B cell (primary cell): ENCODE data around the gene CCND1. TPM values are rescaled to one million over a fixed set of nuclear protein-coding genes. Genes with fewer than 3 reads are reported as not detected.

Experiments used
- ATAC-seq: fragments of 200-7000 bp; cut with Tn5 transposase; one replicate; pipeline ENCODE4 v1.10.0; 2021; ENCODE audit warnings: low read depth, mild to moderate bottlenecking, moderate number of reproducible peaks, moderate library complexity
- CTCF ChIA-PET: fragments of 350-600 bp; sonication (Branson Sonifier 250); formaldehyde crosslinking; loops from one replicate; lab custom pipeline; 2021; ENCODE audit warnings: antibody characterized with exemption, inconsistent platforms; lab: Charles Lee
- POLR2A ChIA-PET: fragments of 350-600 bp; sonication (Branson Sonifier 250); formaldehyde crosslinking; loops from one replicate; lab custom pipeline; 2021; ENCODE audit warnings: antibody characterized with exemption; lab: Charles Lee
- DNase-seq: peaks from one replicate; pipeline ENCODE4 v3.0.0; 2013
- H2AFZ ChIP-seq: 2 replicates; pipeline ENCODE4 v1.6.1; 2012; ENCODE audit warnings: mild to moderate bottlenecking, low read depth, low read length; ENCODE audit not compliant: insufficient read depth, poor library complexity, severe bottlenecking
- H3K27ac ChIP-seq, 2 donors: 1 replicate in 1 of 2; 2 replicates in 1 of 2; pipeline ENCODE4 v1.5.1; 2012 to 2013; ENCODE audit warnings: low read length in 2 of 2, mild to moderate bottlenecking in 2 of 2, moderate library complexity in 1 of 2
- H3K27me3 ChIP-seq, 4 experiments: fragments of 200-600 bp in 1 of 4; sonication (generic) in 1 of 4; replicated peaks in 1 of 4; 1 replicate in 2 of 4; 2 replicates in 2 of 4; pipeline versions ENCODE4 v1.6.1 to v1.7.0; 2013 to 2016; ENCODE audit warnings: low read length in 3 of 4, mild to moderate bottlenecking in 2 of 4, mixed read lengths in 1 of 4, moderate library complexity in 1 of 4; ENCODE audit not compliant: insufficient read depth in 4 of 4, control insufficient read depth in 3 of 4; ENCODE audit errors: control extremely low read depth in 1 of 4
- H3K36me3 ChIP-seq, 2 experiments: replicated peaks in 1 of 2; 1 replicate in 1 of 2; 2 replicates in 1 of 2; pipeline versions ENCODE4 v1.6.1 to v1.7.1; 2013; ENCODE audit warnings: low read length in 1 of 2; ENCODE audit not compliant: insufficient read depth in 2 of 2, control insufficient read depth in 1 of 2; ENCODE audit errors: control extremely low read depth in 1 of 2, extremely low read depth in 1 of 2
- H3K4me1 ChIP-seq, 2 donors: fragments of 200-600 bp in 1 of 2; sonication (generic) in 1 of 2; 1 replicate in 1 of 2; 2 replicates in 1 of 2; pipeline versions ENCODE4 v1.5.1 to v1.6.1; 2013 to 2017; ENCODE audit warnings: low read length in 2 of 2; ENCODE audit not compliant: control insufficient read depth in 2 of 2, insufficient read depth in 2 of 2
- H3K4me2 ChIP-seq: replicated peaks from 2 replicates; pipeline ENCODE3; 2012; ENCODE audit warnings: mild to moderate bottlenecking, low read depth, low read length; ENCODE audit not compliant: poor library complexity, severe bottlenecking
- H3K4me3 ChIP-seq, 5 experiments: fragments of 200-600 bp in 1 of 5; sonication (generic) in 1 of 5; 1 replicate in 3 of 5; 2 replicates in 2 of 5; pipeline versions ENCODE4 v1.5.1 to v1.7.0; 2011 to 2016; ENCODE audit warnings: low read length in 4 of 5, mild to moderate bottlenecking in 4 of 5, low read depth in 2 of 5, control low read depth in 1 of 5, moderate library complexity in 1 of 5; ENCODE audit not compliant: insufficient read depth in 1 of 5; ENCODE audit errors: control extremely low read depth in 1 of 5, extremely low read depth in 1 of 5
- H3K79me2 ChIP-seq: fragments of 200-600 bp; sonication (generic); one replicate; pipeline ENCODE4 v1.6.0; 2016; ENCODE audit warnings: low read length; ENCODE audit not compliant: control insufficient read depth, insufficient read depth
- H3K9ac ChIP-seq: fragments of 200-600 bp; sonication (generic); 2 replicates; pipeline ENCODE4 v1.6.1; 2017; ENCODE audit warnings: mild to moderate bottlenecking, low read length, moderate library complexity
- H3K9me3 ChIP-seq, 3 donors: one replicate each; pipeline versions ENCODE4 v1.6.1 to v1.7.1; 2013; ENCODE audit warnings: low read length in 2 of 3; ENCODE audit not compliant: control insufficient read depth in 2 of 3, insufficient read depth in 1 of 3; ENCODE audit errors: control extremely low read depth in 1 of 3
- H4K20me1 ChIP-seq: 2 replicates; pipeline ENCODE4 v1.6.0; 2012; ENCODE audit warnings: mild to moderate bottlenecking, low read length; ENCODE audit not compliant: insufficient read depth, control insufficient read depth, poor library complexity, severe bottlenecking
- H3K27ac Mint-ChIP-seq: one replicate; pipeline ENCODE4 v1.8.0; 2021; ENCODE audit warnings: mixed read lengths
- H3K27me3 Mint-ChIP-seq: one replicate; pipeline ENCODE4 v1.8.0; 2021; ENCODE audit warnings: mixed read lengths
- H3K4me1 Mint-ChIP-seq: one replicate; pipeline ENCODE4 v1.8.0; 2021; ENCODE audit warnings: mixed read lengths
- H3K4me3 Mint-ChIP-seq: one replicate; pipeline ENCODE4 v1.8.0; 2021; ENCODE audit warnings: mixed read lengths
- H3K9me3 Mint-ChIP-seq: one replicate; pipeline ENCODE4 v1.8.0; 2022; ENCODE audit warnings: mixed read lengths; ENCODE audit not compliant: insufficient read depth
- EZH2 ChIP-seq: IDR thresholded peaks from 2 replicates; pipeline ENCODE4 v1.6.1; 2012; ENCODE audit warnings: borderline replicate concordance, low read depth, mild to moderate bottlenecking, moderate library complexity, low read length; ENCODE audit not compliant: insufficient read depth, poor library complexity, severe bottlenecking
- WGBS: methylation state at CpG from one replicate; pipeline ENCODE4 v1.1.5; 2013; ENCODE audit warnings: missing lambda C conversion rate; ENCODE audit not compliant: insufficient coverage; 5-methylcytosine and 5-hydroxymethylcytosine counted together
- intact Hi-C: fragments of 100-400 bp; cut with micrococcal nuclease; formaldehyde crosslinking; loops from one replicate; pipeline ENCODE4 v1.10.0; 2022
- polyA plus RNA-seq: library from polyadenylated mRNA; depleted of rRNA; stranded (reverse); fragments of >200 nt; gene quantifications from 2 replicates; pipeline ENCODE4 v1.2.3, GENCODE V29; 2012
- total RNA-seq, 2 donors: library from RNA; stranded (reverse); fragments of 120-200 nt in 1 of 2; gene quantifications; 1 replicate in 1 of 2; 2 replicates in 1 of 2; pipeline versions ENCODE4 v1.2.3 to v1.2.4, GENCODE V29; 2013 to 2022
- TF ChIP-seq, protein P1 (sequence below): fragments of 200-600 bp; IDR thresholded peaks from one replicate; pipeline ENCODE4 v1.8.0; 2022; ENCODE audit warnings: antibody characterized with exemption, mild to moderate bottlenecking

Gene CCND1
- total and polyA plus RNA-seq, 2 donors (not counting 1 experiment from before 2014, with no cell fraction given) = 4.9 to 8.8 TPM

DNA sequence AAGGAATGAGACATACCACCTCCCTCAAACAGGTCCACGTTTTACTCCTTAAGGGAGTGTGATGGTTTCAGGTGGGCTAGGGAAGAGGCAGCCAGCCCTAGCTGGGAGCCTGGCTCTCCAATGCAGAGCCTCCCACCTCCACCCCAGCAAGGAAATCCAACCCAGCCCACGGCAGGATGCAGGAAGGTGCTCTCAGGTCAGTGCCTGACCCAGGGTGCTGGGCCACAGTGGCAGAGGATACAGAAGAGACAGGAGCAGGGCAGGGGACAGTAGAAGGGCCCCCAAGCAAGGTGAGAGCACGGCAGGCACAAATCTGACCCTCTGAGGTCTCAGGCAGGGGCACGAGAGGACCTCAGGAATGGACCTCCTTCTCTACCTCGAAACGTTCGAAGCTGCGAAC, 26.9 kb upstream of the CCND1 start:
- no peak overlapping the region for H3K27ac ChIP-seq
- no peak overlapping the region for H3K4me2 ChIP-seq
- no peaks in the 10 kb centered on the region for H3K4me1 ChIP-seq
- H3K9me3 ChIP-seq = peaks cover 2 to 4% (median 3%) of the 10 kb centered on the region in 3 donors
- Mint-ChIP-seq H3K9me3 (no peaks in the 10 kb centered on the region), H3K4me3 (no peak overlapping the region), H3K27ac (no peak overlapping the region), H3K4me1 (no peaks in the 10 kb centered on the region), H3K27me3 (peaks cover 24% of the 10 kb centered on the region)
- no peak overlapping the region for H3K4me3 ChIP-seq
- DNase-seq = no peak
- no peak overlapping the region for H3K9ac ChIP-seq
- H3K79me2 ChIP-seq = no peaks in the 10 kb centered on the region
- POLR2A ChIA-PET = no interaction called here
- TF ChIP-seq EZH2 = no peak
- TF ChIP-seq, protein P1, sequence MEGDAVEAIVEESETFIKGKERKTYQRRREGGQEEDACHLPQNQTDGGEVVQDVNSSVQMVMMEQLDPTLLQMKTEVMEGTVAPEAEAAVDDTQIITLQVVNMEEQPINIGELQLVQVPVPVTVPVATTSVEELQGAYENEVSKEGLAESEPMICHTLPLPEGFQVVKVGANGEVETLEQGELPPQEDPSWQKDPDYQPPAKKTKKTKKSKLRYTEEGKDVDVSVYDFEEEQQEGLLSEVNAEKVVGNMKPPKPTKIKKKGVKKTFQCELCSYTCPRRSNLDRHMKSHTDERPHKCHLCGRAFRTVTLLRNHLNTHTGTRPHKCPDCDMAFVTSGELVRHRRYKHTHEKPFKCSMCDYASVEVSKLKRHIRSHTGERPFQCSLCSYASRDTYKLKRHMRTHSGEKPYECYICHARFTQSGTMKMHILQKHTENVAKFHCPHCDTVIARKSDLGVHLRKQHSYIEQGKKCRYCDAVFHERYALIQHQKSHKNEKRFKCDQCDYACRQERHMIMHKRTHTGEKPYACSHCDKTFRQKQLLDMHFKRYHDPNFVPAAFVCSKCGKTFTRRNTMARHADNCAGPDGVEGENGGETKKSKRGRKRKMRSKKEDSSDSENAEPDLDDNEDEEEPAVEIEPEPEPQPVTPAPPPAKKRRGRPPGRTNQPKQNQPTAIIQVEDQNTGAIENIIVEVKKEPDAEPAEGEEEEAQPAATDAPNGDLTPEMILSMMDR = no peak
- no peak for ATAC-seq
- no peaks in the 10 kb centered on the region for H3K36me3 ChIP-seq
- no peaks in the 10 kb centered on the region for H4K20me1 ChIP-seq
- CTCF ChIA-PET = no interaction called here
- H2AFZ ChIP-seq = no peak overlapping the region
- 69% methylated on average over 3 of the region's 8 CpGs for WGBS
- intact Hi-C loops = no loop called here
- peaks cover 0 to 23% (median 0%) of the 10 kb centered on the region in 4 experiments for H3K27me3 ChIP-seq

DNA sequence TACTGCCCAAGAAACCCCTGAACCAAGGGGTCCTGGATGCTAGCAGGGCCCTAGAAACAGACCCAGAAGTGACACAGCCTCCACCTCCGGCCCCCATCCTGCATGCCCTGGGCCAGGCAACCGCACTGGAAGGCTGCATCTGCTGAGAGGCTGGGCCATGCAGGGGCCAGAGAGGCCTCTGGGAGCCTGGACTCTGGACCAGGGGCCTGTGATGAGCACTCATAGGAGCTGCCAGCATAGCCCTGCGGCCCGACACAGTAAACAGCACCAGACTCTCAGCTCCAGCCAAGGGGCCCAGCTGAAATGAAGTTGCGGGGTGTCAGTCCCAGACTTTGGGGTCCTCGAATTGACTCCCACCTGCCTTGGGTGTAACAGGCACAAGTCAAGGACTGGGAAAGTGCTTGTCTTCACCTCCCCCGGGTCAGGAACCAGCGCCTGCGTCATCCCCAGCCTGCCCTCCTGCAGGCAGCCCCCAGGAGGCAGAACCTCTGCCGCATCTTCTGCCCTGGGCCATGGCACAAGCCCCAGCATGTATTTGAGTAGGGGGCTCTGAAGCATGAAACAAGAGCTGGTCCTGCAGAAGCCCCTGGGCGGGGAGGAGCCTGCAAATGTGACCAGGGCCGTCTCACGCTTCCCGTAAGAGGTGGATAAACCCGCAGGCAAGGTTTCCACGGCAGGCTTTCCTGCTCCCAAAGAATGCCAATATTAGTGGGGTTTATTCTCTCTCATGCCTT, 25.2 kb upstream of the CCND1 start:
- CTCF ChIA-PET = no interaction called here
- Mint-ChIP-seq H3K27ac (no peak overlapping the region), H3K9me3 (no peaks in the 10 kb centered on the region), H3K4me3 (no peak overlapping the region), H3K4me1 (no peaks in the 10 kb centered on the region), H3K27me3 (peaks cover 20% of the 10 kb centered on the region)
- Histone ChIP-seq H3K9ac (no peak overlapping the region), H3K27me3 (peaks cover 0 to 20% (median 0%) of the 10 kb centered on the region in 4 experiments), H3K79me2 (no peaks in the 10 kb centered on the region), H3K4me2 (no peak overlapping the region), H2AFZ (no peak overlapping the region), H3K4me3 (no peak overlapping the region), H3K9me3 (peaks cover 0 to 3% (median 0%) of the 10 kb centered on the region in 3 donors), H3K36me3 (no peaks in the 10 kb centered on the region), H4K20me1 (no peaks in the 10 kb centered on the region), H3K4me1 (no peaks in the 10 kb centered on the region), H3K27ac (no peak overlapping the region)
- ATAC-seq (no peak), DNase-seq (no peak)
- intact Hi-C loops = no loop called here
- POLR2A ChIA-PET = no interaction called here
- TF ChIP-seq EZH2 = no peak
- TF ChIP-seq, protein P1 = no peak
- whole genome bisulfite sequencing = 95% methylated on average over 15 of the region's 16 CpGs
